K562 (cell line): ENCODE measurements around the gene GPRC6A. TPM values are rescaled to one million over a fixed set of nuclear protein-coding genes. Genes with fewer than 3 reads are reported as not detected.

Experiments used
- CXXC5 ChIP-seq: fragments of 250-450 bp; sonication (Bioruptor Pico); IDR thresholded peaks from 2 replicates; pipeline ENCODE4 v1.8.0; 2022; ENCODE audit warnings: inconsistent platforms, mild to moderate bottlenecking, moderate library complexity
- FOXP1 ChIP-seq: sonication (generic); formaldehyde crosslinking; IDR thresholded peaks from 2 replicates; pipeline ENCODE4 v1.8.0; 2022; ENCODE audit warnings: mild to moderate bottlenecking, missing genetic modification reagents
- KAT8 ChIP-seq: fragments of 450-650 bp; IDR thresholded peaks from 2 replicates; pipeline ENCODE4 v1.6.1; 2016; ENCODE audit warnings: low read depth, mild to moderate bottlenecking
- MCM7 ChIP-seq, 2 experiments: fragments of 450-650 bp; IDR thresholded peaks; 2 replicates each; pipeline ENCODE4 v1.6.1; 2016 to 2018
- MYNN ChIP-seq, 2 experiments: sonication (generic); formaldehyde crosslinking in 1 of 2; IDR thresholded peaks; 2 replicates each; pipeline versions ENCODE4 v1.5.0 to v1.6.1; 2016 to 2020; ENCODE audit warnings: antibody characterized with exemption in 1 of 2, missing genetic modification reagents in 1 of 2
- NFIX ChIP-seq: fragments of 250-450 bp; sonication (Bioruptor Pico); IDR thresholded peaks from 2 replicates; pipeline ENCODE4 v1.4.0; 2020; ENCODE audit warnings: low read depth, mild to moderate bottlenecking, moderate library complexity
- NR1H2 ChIP-seq: sonication (generic); formaldehyde crosslinking; IDR thresholded peaks from 2 replicates; pipeline ENCODE4 v1.4.0; 2020; ENCODE audit warnings: mild to moderate bottlenecking, missing genetic modification reagents
- PRPF4 ChIP-seq: fragments of 200-400 bp; formaldehyde crosslinking; IDR thresholded peaks from one replicate; pipeline ENCODE4 v1.6.1; 2017; ENCODE audit warnings: low read length, low read depth, mild to moderate bottlenecking; ENCODE audit not compliant: insufficient read depth, poor library complexity, severe bottlenecking
- TSC22D4 ChIP-seq: fragments of 450-650 bp; IDR thresholded peaks from 2 replicates; pipeline ENCODE4 v1.6.1; 2016; ENCODE audit warnings: missing genetic modification characterization, missing biosample characterization, control low read depth
- ZC3H8 ChIP-seq: fragments of 450-650 bp; IDR thresholded peaks from 2 replicates; pipeline ENCODE4 v1.6.1; 2017
- ZFP1 ChIP-seq: fragments of 450-650 bp; formaldehyde crosslinking; IDR thresholded peaks from 2 replicates; pipeline ENCODE4 v1.4.0; 2020; ENCODE audit warnings: mild to moderate bottlenecking, mixed read lengths
- ZNF184 ChIP-seq: sonication (generic); formaldehyde crosslinking; IDR thresholded peaks from 2 replicates; pipeline ENCODE4 v1.5.0; 2020; ENCODE audit warnings: missing genetic modification reagents
- ZNF212 ChIP-seq: fragments of 450-650 bp; formaldehyde crosslinking; IDR thresholded peaks from 2 replicates; pipeline ENCODE4 v1.4.0; 2020; ENCODE audit warnings: mild to moderate bottlenecking
- ZNF239 ChIP-seq: fragments of 250-450 bp; sonication (Bioruptor Pico); IDR thresholded peaks from 2 replicates; pipeline ENCODE4 v1.4.0; 2020; ENCODE audit warnings: mild to moderate bottlenecking
- ZNF354B ChIP-seq: fragments of 250-450 bp; sonication (Bioruptor Pico); IDR thresholded peaks from 2 replicates; pipeline ENCODE4 v1.4.0; 2020
- ZNF436 ChIP-seq: fragments of 250-450, 450-650 bp; sonication (Bioruptor Pico); formaldehyde crosslinking; IDR thresholded peaks from 2 replicates; pipeline ENCODE4 v1.7.0; 2020; ENCODE audit warnings: mild to moderate bottlenecking
- polyA plus RNA-seq, 8 experiments: library from polyadenylated mRNA; depleted of rRNA in 4 of 8; stranded (reverse) in 5 of 8; unstranded in 3 of 8; fragments of >200 nt; fragmentation: Nextera tagmentation in 2 of 8; fragmentation: Illumina TruSeq in 1 of 8; extraction: Ambion mirVana in 2 of 8; extraction: Trizol in 1 of 8; gene quantifications; 2 replicates each; pipeline versions ENCODE4 v1.2.1 to v1.2.3, GENCODE V29; 2011 to 2014; ENCODE audit warnings: inconsistent platforms in 1 of 8, missing spikeins in 1 of 8
- total RNA-seq, 7 experiments: library from RNA; depleted of rRNA in 6 of 7; stranded (reverse); fragments of >200 nt in 6 of 7; fragmentation: Illumina TruSeq in 2 of 7; extraction: Trizol in 2 of 7; gene quantifications; 2 replicates each; pipeline versions ENCODE4 v1.2.1 to v1.2.3, GENCODE V29; 2011 to 2021; ENCODE audit warnings: low replicate concordance in 1 of 7
- TF ChIP-seq, protein P1 (sequence below): fragments of 450-650 bp; IDR thresholded peaks from 2 replicates; pipeline ENCODE4 v1.6.1; 2014; ENCODE audit warnings: low read depth, mild to moderate bottlenecking, moderate library complexity, borderline replicate concordance
- TF ChIP-seq, protein P2 (sequence below): sonication (generic); formaldehyde crosslinking; IDR thresholded peaks from 2 replicates; pipeline ENCODE4 v1.8.1; 2023; ENCODE audit warnings: missing genetic modification reagents, mild to moderate bottlenecking, borderline replicate concordance

Gene GPRC6A
- total and polyA plus RNA-seq, 9 of the 15 experiments (the other 6 are each of a cell fraction or from before 2014, with no cell fraction given), result 0.03 TPM; not detected in 7

DNA sequence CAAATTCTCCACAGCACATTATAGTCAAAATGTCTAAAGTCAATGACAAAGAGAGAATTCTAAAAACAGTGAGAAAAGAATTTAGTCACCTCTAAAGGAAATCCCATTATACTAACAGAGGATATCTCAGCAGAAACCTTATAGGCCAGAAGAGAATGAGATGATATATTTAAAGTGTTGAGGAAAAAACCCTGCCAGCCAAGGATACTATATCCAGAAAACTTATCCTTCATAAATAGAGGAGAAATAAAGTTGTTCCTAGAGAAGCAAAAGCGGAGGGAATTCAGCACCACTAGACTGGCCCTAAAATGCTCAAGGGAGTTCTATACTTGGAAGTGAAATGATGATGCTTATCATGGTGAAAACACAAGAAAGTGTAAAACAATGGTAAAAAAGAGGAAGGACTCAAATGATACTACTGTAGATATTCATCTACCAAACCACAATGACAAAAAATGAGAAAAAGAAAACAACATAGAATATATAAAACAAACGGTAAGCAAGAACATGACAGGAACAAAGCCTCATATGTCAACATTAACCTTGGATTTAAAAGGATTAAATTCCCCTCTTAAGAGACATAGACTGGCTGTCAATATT, 16.7 kb downstream of the GPRC6A start (continued):
- TF ChIP-seq MYNN (IDR thresholded peaks at IDR 0.05), result no peak
- no peak for TF ChIP-seq MYNN (CRISPR knock-in tag; IDR thresholded peaks at IDR 0.05)
- no peak for TF ChIP-seq ZFP1 (CRISPR knock-in tag)
- no peak for TF ChIP-seq ZNF184
- TF ChIP-seq, protein P1, sequence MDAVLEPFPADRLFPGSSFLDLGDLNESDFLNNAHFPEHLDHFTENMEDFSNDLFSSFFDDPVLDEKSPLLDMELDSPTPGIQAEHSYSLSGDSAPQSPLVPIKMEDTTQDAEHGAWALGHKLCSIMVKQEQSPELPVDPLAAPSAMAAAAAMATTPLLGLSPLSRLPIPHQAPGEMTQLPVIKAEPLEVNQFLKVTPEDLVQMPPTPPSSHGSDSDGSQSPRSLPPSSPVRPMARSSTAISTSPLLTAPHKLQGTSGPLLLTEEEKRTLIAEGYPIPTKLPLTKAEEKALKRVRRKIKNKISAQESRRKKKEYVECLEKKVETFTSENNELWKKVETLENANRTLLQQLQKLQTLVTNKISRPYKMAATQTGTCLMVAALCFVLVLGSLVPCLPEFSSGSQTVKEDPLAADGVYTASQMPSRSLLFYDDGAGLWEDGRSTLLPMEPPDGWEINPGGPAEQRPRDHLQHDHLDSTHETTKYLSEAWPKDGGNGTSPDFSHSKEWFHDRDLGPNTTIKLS, result no peak
- TF ChIP-seq MCM7 (IDR thresholded peaks at IDR 0.05), result no peak
- TF ChIP-seq NR1H2 (CRISPR knock-in tag), result no peak
- TF ChIP-seq, protein P2, sequence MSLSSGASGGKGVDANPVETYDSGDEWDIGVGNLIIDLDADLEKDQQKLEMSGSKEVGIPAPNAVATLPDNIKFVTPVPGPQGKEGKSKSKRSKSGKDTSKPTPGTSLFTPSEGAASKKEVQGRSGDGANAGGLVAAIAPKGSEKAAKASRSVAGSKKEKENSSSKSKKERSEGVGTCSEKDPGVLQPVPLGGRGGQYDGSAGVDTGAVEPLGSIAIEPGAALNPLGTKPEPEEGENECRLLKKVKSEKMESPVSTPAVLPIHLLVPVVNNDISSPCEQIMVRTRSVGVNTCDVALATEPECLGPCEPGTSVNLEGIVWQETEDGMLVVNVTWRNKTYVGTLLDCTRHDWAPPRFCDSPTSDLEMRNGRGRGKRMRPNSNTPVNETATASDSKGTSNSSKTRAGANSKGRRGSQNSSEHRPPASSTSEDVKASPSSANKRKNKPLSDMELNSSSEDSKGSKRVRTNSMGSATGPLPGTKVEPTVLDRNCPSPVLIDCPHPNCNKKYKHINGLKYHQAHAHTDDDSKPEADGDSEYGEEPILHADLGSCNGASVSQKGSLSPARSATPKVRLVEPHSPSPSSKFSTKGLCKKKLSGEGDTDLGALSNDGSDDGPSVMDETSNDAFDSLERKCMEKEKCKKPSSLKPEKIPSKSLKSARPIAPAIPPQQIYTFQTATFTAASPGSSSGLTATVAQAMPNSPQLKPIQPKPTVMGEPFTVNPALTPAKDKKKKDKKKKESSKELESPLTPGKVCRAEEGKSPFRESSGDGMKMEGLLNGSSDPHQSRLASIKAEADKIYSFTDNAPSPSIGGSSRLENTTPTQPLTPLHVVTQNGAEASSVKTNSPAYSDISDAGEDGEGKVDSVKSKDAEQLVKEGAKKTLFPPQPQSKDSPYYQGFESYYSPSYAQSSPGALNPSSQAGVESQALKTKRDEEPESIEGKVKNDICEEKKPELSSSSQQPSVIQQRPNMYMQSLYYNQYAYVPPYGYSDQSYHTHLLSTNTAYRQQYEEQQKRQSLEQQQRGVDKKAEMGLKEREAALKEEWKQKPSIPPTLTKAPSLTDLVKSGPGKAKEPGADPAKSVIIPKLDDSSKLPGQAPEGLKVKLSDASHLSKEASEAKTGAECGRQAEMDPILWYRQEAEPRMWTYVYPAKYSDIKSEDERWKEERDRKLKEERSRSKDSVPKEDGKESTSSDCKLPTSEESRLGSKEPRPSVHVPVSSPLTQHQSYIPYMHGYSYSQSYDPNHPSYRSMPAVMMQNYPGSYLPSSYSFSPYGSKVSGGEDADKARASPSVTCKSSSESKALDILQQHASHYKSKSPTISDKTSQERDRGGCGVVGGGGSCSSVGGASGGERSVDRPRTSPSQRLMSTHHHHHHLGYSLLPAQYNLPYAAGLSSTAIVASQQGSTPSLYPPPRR (CRISPR knock-in tag), result no peak
- TF ChIP-seq ZNF239 (CRISPR knock-in tag), result no peak
- TF ChIP-seq CXXC5 (CRISPR knock-in tag), result no peak
- no peak for TF ChIP-seq PRPF4
- no peak for TF ChIP-seq ZNF436 (CRISPR knock-in tag)
- no peak for TF ChIP-seq ZNF354B (CRISPR knock-in tag)
- no peak for TF ChIP-seq NFIX
- TF ChIP-seq FOXP1 (CRISPR knock-in tag), result no peak
- no peak for TF ChIP-seq KAT8
- TF ChIP-seq TSC22D4, result no peak
- TF ChIP-seq ZC3H8, result no peak
- TF ChIP-seq ZNF212 (CRISPR knock-in tag), result no peak
